ENCODE measurements around the gene FOLR3. TPM values are rescaled to one million over a fixed set of nuclear protein-coding genes. Genes with fewer than 3 reads are reported as not detected.

The FOLR3 gene
- total RNA-seq, 1 donor from 2014 or later: not detected

DNA sequence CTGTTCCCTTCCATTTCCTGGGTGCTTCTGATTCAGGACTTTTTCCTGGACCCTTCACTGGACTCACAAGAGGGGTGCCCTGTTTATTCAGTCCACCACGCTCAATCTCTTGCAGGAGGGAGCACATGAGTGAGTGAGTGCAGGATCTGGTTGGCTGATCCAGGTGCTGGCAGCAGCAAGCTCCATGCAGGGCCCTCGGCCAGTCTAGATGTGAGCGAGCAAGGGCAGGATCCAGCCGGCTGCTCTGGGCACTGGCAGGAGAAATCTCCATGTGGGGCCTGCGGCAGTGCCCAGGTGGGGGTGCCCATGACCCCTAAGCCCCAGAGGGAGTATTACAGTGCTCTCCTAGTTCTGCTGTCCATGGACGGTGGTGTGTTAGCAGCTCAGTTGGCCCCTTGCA lies 11.5 kb upstream of the FOLR3 start:
- TF ChIP-seq, protein P1, sequence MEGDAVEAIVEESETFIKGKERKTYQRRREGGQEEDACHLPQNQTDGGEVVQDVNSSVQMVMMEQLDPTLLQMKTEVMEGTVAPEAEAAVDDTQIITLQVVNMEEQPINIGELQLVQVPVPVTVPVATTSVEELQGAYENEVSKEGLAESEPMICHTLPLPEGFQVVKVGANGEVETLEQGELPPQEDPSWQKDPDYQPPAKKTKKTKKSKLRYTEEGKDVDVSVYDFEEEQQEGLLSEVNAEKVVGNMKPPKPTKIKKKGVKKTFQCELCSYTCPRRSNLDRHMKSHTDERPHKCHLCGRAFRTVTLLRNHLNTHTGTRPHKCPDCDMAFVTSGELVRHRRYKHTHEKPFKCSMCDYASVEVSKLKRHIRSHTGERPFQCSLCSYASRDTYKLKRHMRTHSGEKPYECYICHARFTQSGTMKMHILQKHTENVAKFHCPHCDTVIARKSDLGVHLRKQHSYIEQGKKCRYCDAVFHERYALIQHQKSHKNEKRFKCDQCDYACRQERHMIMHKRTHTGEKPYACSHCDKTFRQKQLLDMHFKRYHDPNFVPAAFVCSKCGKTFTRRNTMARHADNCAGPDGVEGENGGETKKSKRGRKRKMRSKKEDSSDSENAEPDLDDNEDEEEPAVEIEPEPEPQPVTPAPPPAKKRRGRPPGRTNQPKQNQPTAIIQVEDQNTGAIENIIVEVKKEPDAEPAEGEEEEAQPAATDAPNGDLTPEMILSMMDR (IDR thresholded peaks at IDR 0.05): no peak
- Mint-ChIP-seq H3K4me3 (ENCODE audit: unreplicated experiment) (no peak overlapping the region), H3K27me3 (ENCODE audit: low read depth) (peaks cover 17% of the 10 kb centered on the region), H3K9me3 (ENCODE audit: low read depth) (peaks cover 11% of the 10 kb centered on the region), H3K36me3 (ENCODE audit: low read depth) (peaks cover 7% of the 10 kb centered on the region), H3K4me1 (ENCODE audit: low read depth) (no peaks in the 10 kb centered on the region), H3K27ac (ENCODE audit: unreplicated experiment) (no peak overlapping the region)
- DNase-seq (ENCODE audit: low spot score): no peak

DNA sequence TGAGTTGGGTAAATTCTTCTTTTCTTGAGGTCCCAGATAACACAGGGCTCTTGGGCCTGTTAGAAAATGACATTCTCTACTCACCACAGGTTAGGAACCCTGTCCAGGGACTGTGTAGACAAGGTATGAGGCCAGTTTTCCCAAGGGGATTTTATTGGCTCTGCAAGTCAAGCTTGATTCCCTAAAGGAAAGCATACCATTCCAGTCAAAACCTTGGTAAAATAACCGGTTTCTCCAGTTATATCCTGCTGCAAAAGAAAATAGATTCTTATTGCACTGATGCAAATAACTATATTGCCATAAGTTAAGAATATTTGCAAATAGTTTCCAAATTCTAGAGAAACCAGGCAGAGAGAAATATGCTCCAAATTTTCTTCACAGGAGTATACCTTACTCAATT lies 9.6 kb upstream of the FOLR3 start:
- DNase-seq (ENCODE audit: low spot score): no peak
- Mint-ChIP-seq H3K4me1 (ENCODE audit: low read depth) (no peaks in the 10 kb centered on the region), H3K4me3 (ENCODE audit: unreplicated experiment) (no peak overlapping the region), H3K36me3 (ENCODE audit: low read depth) (peaks cover 9% of the 10 kb centered on the region), H3K9me3 (ENCODE audit: low read depth) (peaks cover 12% of the 10 kb centered on the region), H3K27me3 (ENCODE audit: low read depth) (peaks cover 22% of the 10 kb centered on the region), H3K27ac (ENCODE audit: unreplicated experiment) (no peak overlapping the region)
- TF ChIP-seq, protein P1 (IDR thresholded peaks at IDR 0.05): no peak

DNA sequence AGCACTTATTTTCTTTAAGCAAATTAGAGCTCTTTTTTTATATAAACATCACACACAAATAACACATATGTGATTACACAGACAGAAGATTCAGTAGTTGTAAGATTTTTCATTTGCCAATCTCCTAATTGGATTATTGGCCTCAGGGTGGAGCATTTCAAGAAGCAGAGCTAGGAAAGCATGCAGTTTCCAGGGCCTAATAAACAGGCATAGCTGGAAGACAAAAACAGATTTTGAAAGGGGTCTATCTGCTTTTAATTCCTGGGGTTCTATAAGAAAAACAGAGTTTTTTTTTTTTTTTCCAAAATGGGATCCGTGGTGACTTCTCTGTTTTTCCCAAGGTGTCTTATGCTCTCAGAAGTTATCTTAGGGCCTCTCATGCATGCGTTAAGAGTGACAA lies 7.6 kb upstream of the FOLR3 start:
- DNase-seq (ENCODE audit: low spot score): no peak
- TF ChIP-seq, protein P1 (IDR thresholded peaks at IDR 0.05): no peak
- no peak overlapping the region for H3K4me3 Mint-ChIP-seq (ENCODE audit: unreplicated experiment)
- H3K27ac Mint-ChIP-seq (ENCODE audit: unreplicated experiment): no peak overlapping the region
- peaks cover 32% of the 10 kb centered on the region for H3K27me3 Mint-ChIP-seq (ENCODE audit: low read depth)
- H3K9me3 Mint-ChIP-seq (ENCODE audit: low read depth): peaks cover 12% of the 10 kb centered on the region
- H3K36me3 Mint-ChIP-seq (ENCODE audit: low read depth): peaks cover 9% of the 10 kb centered on the region
- H3K4me1 Mint-ChIP-seq (ENCODE audit: low read depth): no peaks in the 10 kb centered on the region

DNA sequence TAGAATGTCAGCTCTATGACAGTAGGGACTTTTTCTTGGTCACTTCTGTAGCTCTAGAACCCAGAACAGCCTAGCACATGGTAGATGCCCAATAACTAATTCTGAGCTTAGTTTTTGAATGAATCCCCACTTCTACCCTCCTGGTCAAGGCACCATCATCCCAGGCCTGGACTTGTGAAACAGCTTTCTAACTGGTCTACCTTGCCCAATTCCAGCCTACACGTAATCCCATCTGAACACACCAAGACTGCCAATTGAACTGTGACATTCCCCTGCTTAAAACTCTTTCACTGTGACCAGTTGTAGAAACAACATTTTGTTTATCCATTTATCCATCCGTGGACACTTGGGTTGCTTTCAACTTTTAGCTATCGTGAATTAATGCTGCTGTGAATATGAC lies 6.1 kb upstream of the FOLR3 start:
- H3K27ac Mint-ChIP-seq (ENCODE audit: unreplicated experiment): no peak overlapping the region
- DNase-seq (ENCODE audit: low spot score): no peak
- H3K9me3 Mint-ChIP-seq (ENCODE audit: low read depth): peaks cover 12% of the 10 kb centered on the region
- H3K36me3 Mint-ChIP-seq (ENCODE audit: low read depth): peaks cover 9% of the 10 kb centered on the region
- TF ChIP-seq, protein P1 (IDR thresholded peaks at IDR 0.05): no peak
- no peaks in the 10 kb centered on the region for H3K4me1 Mint-ChIP-seq (ENCODE audit: low read depth)
- peaks cover 34% of the 10 kb centered on the region for H3K27me3 Mint-ChIP-seq (ENCODE audit: low read depth)
- no peak overlapping the region for H3K4me3 Mint-ChIP-seq (ENCODE audit: unreplicated experiment)

DNA sequence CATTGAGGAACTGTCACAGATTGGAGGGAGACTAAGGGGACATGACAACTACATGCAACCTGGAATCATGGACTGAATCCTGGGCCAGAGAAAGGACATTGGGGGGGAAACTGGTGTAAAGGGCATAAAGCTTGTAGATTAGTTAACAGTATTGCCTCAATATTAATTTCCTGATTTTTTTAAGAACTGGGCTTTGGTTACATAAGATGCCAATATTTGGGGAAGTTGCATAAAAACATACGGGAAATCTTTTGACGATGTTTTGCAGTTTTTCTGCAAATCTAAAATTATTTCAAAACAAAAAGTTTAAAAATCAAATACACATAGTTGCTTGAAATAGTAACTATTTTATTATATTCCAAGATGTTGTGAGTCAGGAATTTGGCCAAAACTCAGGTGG lies 2.9 kb upstream of the FOLR3 start:
- Mint-ChIP-seq H3K9me3 (ENCODE audit: low read depth) (peaks cover 12% of the 10 kb centered on the region), H3K36me3 (ENCODE audit: low read depth) (peaks cover 9% of the 10 kb centered on the region), H3K4me1 (ENCODE audit: low read depth) (peaks cover 4% of the 10 kb centered on the region), H3K27me3 (ENCODE audit: low read depth) (peaks cover 30% of the 10 kb centered on the region), H3K4me3 (ENCODE audit: unreplicated experiment) (no peak overlapping the region), H3K27ac (ENCODE audit: unreplicated experiment) (no peak overlapping the region)
- DNase-seq (ENCODE audit: low spot score): no peak
- TF ChIP-seq, protein P1 (IDR thresholded peaks at IDR 0.05): no peak

All from chondrocyte (in vitro differentiated cells).